ENCODE measurements around the gene NUP160. TPM values are rescaled to one million over a fixed set of nuclear protein-coding genes. Genes with fewer than 3 reads are reported as not detected.

NUP160 gene
- total and polyA plus RNA-seq, 2 of the 8 experiments (the other 6 are each of a cell fraction or from before 2014, with no cell fraction given), result 44.6 to 100 TPM

DNA sequence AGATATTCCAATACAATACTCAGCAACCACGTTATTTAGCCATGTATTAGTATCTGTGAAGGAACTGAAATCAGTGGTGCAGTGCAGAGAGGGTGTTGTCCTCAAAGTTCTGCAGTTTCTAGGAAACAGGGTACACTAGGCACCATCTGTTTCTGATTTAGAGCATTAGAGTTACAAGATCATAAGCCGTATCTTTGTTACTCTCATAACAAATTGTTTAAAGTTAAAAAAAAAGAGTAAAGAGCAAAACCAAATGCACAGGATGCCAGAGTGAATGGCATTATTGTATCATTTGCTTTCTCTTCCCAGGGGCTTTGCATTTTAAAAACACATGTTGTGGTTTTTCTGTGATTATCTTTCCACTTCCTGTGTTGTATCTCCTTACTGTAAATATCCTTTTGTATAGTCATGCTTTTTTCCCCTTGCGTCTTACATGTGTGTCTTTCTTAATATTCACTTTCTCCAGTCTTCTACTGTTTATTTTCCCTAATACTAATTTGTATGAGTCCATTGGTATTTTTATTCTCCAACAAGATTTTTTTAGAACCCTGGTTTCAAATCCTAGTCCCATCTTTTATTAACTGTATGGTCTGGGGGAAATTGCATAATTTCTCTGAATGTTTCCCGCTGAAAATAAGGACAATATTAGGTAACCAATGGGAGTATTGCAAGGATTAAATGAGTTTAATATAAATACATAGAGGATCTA, 15.2 kb upstream of the NUP160 start (continued):
- TF ChIP-seq NANOG (IDR thresholded peaks at IDR 0.05; ENCODE audit: insufficient read depth, low read depth, low read length, poor library complexity, severe bottlenecking) (no peak), SAP30 (IDR thresholded peaks at IDR 0.05; ENCODE audit: insufficient read depth, insufficient replicate concordance, low read length) (no peak), ZNF274 (IDR thresholded peaks at IDR 0.05; ENCODE audit: borderline replicate concordance, extremely low read depth, low read length) (no peak), EP300 (IDR thresholded peaks at IDR 0.05; ENCODE audit: borderline replicate concordance in 1 of 2, low read depth in 2 of 2, low read length in 2 of 2) (no peak), GTF2F1 (IDR thresholded peaks at IDR 0.05; ENCODE audit: borderline replicate concordance, low read depth, low read length) (no peak), TBP (IDR thresholded peaks at IDR 0.05; ENCODE audit: low read depth, low read length) (no peak)
- TF ChIP-seq, protein P1, sequence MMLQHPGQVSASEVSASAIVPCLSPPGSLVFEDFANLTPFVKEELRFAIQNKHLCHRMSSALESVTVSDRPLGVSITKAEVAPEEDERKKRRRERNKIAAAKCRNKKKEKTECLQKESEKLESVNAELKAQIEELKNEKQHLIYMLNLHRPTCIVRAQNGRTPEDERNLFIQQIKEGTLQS (IDR thresholded peaks at IDR 0.05; ENCODE audit: insufficient read depth, low read depth, low read length), result no peak
- TF ChIP-seq, protein P2, sequence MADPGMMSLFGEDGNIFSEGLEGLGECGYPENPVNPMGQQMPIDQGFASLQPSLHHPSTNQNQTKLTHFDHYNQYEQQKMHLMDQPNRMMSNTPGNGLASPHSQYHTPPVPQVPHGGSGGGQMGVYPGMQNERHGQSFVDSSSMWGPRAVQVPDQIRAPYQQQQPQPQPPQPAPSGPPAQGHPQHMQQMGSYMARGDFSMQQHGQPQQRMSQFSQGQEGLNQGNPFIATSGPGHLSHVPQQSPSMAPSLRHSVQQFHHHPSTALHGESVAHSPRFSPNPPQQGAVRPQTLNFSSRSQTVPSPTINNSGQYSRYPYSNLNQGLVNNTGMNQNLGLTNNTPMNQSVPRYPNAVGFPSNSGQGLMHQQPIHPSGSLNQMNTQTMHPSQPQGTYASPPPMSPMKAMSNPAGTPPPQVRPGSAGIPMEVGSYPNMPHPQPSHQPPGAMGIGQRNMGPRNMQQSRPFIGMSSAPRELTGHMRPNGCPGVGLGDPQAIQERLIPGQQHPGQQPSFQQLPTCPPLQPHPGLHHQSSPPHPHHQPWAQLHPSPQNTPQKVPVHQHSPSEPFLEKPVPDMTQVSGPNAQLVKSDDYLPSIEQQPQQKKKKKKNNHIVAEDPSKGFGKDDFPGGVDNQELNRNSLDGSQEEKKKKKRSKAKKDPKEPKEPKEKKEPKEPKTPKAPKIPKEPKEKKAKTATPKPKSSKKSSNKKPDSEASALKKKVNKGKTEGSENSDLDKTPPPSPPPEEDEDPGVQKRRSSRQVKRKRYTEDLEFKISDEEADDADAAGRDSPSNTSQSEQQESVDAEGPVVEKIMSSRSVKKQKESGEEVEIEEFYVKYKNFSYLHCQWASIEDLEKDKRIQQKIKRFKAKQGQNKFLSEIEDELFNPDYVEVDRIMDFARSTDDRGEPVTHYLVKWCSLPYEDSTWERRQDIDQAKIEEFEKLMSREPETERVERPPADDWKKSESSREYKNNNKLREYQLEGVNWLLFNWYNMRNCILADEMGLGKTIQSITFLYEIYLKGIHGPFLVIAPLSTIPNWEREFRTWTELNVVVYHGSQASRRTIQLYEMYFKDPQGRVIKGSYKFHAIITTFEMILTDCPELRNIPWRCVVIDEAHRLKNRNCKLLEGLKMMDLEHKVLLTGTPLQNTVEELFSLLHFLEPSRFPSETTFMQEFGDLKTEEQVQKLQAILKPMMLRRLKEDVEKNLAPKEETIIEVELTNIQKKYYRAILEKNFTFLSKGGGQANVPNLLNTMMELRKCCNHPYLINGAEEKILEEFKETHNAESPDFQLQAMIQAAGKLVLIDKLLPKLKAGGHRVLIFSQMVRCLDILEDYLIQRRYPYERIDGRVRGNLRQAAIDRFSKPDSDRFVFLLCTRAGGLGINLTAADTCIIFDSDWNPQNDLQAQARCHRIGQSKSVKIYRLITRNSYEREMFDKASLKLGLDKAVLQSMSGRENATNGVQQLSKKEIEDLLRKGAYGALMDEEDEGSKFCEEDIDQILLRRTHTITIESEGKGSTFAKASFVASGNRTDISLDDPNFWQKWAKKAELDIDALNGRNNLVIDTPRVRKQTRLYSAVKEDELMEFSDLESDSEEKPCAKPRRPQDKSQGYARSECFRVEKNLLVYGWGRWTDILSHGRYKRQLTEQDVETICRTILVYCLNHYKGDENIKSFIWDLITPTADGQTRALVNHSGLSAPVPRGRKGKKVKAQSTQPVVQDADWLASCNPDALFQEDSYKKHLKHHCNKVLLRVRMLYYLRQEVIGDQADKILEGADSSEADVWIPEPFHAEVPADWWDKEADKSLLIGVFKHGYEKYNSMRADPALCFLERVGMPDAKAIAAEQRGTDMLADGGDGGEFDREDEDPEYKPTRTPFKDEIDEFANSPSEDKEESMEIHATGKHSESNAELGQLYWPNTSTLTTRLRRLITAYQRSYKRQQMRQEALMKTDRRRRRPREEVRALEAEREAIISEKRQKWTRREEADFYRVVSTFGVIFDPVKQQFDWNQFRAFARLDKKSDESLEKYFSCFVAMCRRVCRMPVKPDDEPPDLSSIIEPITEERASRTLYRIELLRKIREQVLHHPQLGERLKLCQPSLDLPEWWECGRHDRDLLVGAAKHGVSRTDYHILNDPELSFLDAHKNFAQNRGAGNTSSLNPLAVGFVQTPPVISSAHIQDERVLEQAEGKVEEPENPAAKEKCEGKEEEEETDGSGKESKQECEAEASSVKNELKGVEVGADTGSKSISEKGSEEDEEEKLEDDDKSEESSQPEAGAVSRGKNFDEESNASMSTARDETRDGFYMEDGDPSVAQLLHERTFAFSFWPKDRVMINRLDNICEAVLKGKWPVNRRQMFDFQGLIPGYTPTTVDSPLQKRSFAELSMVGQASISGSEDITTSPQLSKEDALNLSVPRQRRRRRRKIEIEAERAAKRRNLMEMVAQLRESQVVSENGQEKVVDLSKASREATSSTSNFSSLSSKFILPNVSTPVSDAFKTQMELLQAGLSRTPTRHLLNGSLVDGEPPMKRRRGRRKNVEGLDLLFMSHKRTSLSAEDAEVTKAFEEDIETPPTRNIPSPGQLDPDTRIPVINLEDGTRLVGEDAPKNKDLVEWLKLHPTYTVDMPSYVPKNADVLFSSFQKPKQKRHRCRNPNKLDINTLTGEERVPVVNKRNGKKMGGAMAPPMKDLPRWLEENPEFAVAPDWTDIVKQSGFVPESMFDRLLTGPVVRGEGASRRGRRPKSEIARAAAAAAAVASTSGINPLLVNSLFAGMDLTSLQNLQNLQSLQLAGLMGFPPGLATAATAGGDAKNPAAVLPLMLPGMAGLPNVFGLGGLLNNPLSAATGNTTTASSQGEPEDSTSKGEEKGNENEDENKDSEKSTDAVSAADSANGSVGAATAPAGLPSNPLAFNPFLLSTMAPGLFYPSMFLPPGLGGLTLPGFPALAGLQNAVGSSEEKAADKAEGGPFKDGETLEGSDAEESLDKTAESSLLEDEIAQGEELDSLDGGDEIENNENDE (IDR thresholded peaks at IDR 0.05; ENCODE audit: insufficient replicate concordance, low read length), result no peak
